Mucosa of descending colon (tissue), 3 donors: ENCODE measurements around the gene JPH4. TPM values are rescaled to one million over a fixed set of nuclear protein-coding genes. Genes with fewer than 3 reads are reported as not detected.

Experiments used
- ATAC-seq: fragments of 200-7000 bp; cut with Tn5 transposase; one replicate; pipeline ENCODE4 v1.9.1; 2020; ENCODE audit warnings: mild to moderate bottlenecking, moderate library complexity
- DNase-seq, 3 donors: peaks; one replicate each; pipeline ENCODE4 v3.0.0-alpha.2; 2020
- H3K36me3 ChIP-seq: fragments of 200-600 bp; one replicate; pipeline ENCODE4 v1.8.0; 2021; ENCODE audit warnings: low read depth, mild to moderate bottlenecking
- H3K4me1 ChIP-seq: fragments of 200-600 bp; one replicate; pipeline ENCODE4 v1.8.0; 2021; ENCODE audit warnings: low read depth, mild to moderate bottlenecking
- H3K4me3 ChIP-seq: fragments of 200-600 bp; one replicate; pipeline ENCODE4 v1.8.0; 2021; ENCODE audit warnings: mild to moderate bottlenecking
- H3K9me3 ChIP-seq: fragments of 200-600 bp; one replicate; pipeline ENCODE4 v1.8.0; 2021; ENCODE audit warnings: mild to moderate bottlenecking
- CTCF ChIP-seq: fragments of 200-600 bp; IDR thresholded peaks from one replicate; pipeline ENCODE4 v1.8.0; 2022; ENCODE audit warnings: antibody characterized with exemption, mild to moderate bottlenecking
- intact Hi-C, 2 donors: fragments of 100-400 bp; cut with DNase I in 1 of 2; cut with micrococcal nuclease in 1 of 2; formaldehyde crosslinking; loops; one replicate each; pipeline versions ENCODE4 v1.11.0 to v1.11.1; 2022; cut with DNase I, micrococcal nuclease
- total RNA-seq, 3 donors: library from RNA; stranded (reverse); fragmentation: NEBNext Ultra II Directional in 2 of 3; extraction: Animal tissue kit (Norgen Biotek cat#: 25700) in 2 of 3; gene quantifications; one replicate each; pipeline versions ENCODE4 v1.2.1 to v1.2.4, GENCODE V29; 2021 to 2023
- donor health status: DM: no; HTN: no; CAD: no; lungs with moderate emphysema.
- donor health status: DM: no; HTN: no; CAD: no.
- donor health status: DM: no; HTN: yes; CAD: no.

The JPH4 gene
- total RNA-seq, 3 donors from 2014 or later = 0.26 to 3.7 (median 0.87) TPM

GRCh38 chr14:23622990-23623389 lies 44.4 kb upstream of the JPH4 start:
- Histone ChIP-seq H3K4me1 (no peaks in the 10 kb centered on the region), H3K4me3 (no peak overlapping the region), H3K9me3 (peaks cover 13% of the 10 kb centered on the region), H3K36me3 (no peaks in the 10 kb centered on the region)
- ATAC-seq (no peak), DNase-seq (no peak)
- intact Hi-C loops = no loop called here
- no peak for TF ChIP-seq CTCF

DNA sequence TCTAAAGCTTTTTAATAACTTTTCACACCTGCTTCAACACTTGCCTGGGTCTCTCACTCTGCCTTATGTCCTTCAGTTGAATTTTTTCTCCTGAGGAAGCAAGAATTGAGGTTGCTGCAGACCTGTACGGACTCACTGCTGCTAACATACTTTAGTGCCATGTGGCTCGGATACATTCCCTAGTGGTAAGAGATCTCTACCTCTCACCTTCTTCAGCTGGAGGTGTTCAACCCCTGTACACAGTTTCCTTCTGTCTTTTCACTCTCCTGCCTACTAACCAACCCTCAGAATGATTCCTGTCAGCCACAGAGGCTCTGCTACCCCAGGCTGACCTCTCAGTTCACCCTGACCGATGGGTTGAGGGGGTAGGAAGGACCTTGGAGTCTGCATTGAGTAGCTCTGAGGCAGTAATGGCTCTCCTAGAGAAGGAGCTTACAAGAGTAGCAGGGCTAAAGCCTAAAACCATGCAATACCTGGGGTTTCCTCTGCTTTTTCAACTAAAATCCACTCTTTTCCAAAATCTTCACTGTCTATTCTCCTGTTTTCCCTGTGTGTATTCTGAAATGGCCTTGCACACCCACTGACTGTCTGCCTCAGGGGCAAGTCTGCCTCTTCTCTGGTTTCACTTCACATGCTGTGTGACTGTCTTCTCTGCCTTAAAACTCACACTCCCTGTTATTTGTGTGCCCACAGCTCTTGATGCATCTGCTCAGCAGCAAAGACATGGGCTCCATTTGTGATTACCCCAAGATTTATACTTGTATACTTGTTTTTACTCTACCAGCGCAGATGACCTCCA lies 43.5 kb upstream of the JPH4 start:
- TF ChIP-seq CTCF = no peak
- Histone ChIP-seq H3K4me3 (no peak overlapping the region), H3K4me1 (no peaks in the 10 kb centered on the region), H3K9me3 (peaks cover 13% of the 10 kb centered on the region), H3K36me3 (no peaks in the 10 kb centered on the region)
- ATAC-seq (no peak), DNase-seq (no peak)
- intact Hi-C loops = no loop called here

GRCh38 chr14:23621204-23621931 lies 42.8 kb upstream of the JPH4 start:
- no peak for TF ChIP-seq CTCF
- Histone ChIP-seq H3K4me1 (no peaks in the 10 kb centered on the region), H3K4me3 (no peak overlapping the region), H3K9me3 (peaks cover 13% of the 10 kb centered on the region), H3K36me3 (no peaks in the 10 kb centered on the region)
- intact Hi-C loops = no loop called here
- peak; percentile 66 for ATAC-seq
- no peak for DNase-seq

DNA sequence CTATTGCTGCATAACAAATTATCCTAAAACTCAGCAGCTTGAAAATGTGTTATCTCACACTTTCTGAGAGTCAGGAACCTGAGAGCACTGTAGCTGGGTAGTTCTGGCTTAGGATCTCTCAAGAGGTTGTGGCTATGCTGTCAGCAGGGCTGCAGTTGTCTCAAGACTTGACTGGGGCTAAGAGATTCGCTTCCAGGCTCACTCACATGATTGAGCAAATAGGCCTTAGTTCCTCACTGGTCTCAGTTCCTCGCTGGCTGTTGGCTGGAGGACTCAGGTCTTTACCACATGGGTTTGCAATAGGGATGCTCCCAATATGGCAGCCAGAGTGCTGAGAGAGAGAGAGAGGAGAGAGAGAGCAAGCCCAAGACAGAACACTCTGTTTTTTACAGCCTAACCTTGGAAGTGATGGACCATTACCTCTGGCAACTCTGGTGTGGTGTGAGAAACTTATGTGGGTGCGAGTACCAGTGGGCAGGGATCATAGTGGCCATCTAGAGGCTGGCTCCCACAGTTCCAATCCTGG lies 41.6 kb upstream of the JPH4 start:
- Histone ChIP-seq H3K4me1 (no peaks in the 10 kb centered on the region), H3K36me3 (no peaks in the 10 kb centered on the region), H3K4me3 (no peak overlapping the region), H3K9me3 (peaks cover 9% of the 10 kb centered on the region)
- intact Hi-C loops = no loop called here
- DNase-seq (no peak), ATAC-seq (no peak)
- TF ChIP-seq CTCF = no peak

GRCh38 chr14:23618415-23618988 lies 39.9 kb upstream of the JPH4 start:
- no peak for TF ChIP-seq CTCF
- H3K36me3 ChIP-seq = no peaks in the 10 kb centered on the region
- H3K4me3 ChIP-seq = no peak overlapping the region
- H3K4me1 ChIP-seq = no peaks in the 10 kb centered on the region
- DNase-seq (no peak), ATAC-seq (peak; percentile 62)
- H3K9me3 ChIP-seq = no peaks in the 10 kb centered on the region
- intact Hi-C loops = no loop called here
